LoVo (cell line): ENCODE data around the gene ABAT.
"Not testable (repeated sequence)": the region's sequence is repeated elsewhere in the genome, so short reads cannot be mapped to it uniquely, and the experiment has no call there.

Experiments
- DNase-seq: peaks from one replicate; pipeline ENCODE4 v3.0.0-alpha.2; 2016; ENCODE audit warnings: low spot score

ABAT gene

DNA sequence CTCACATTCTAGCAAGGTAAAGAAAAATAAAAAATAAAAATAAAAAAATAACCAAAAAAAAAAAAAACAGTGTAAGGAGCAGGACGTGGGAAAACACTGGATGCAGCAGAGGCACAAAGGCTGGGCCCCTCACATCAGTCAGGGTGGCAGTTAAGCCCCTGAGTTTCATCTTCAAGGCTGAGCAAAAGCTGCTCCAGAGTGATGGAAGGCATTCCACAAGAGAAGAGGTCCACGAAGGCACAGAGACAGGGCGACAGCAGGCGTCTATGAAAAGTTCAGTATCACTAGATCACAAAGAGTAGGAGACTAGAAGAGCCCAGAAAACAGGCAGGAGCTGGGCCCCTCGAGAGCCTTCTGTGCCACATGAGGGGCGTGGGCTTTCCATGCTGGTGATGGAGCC lies 111.0 kb downstream of the ABAT start:
- DNase-seq, result no peak

GRCh38 chr16:8786316-8786715 lies 111.9 kb downstream of the ABAT start:
- DNase-seq, result not testable (repeated sequence)

DNA sequence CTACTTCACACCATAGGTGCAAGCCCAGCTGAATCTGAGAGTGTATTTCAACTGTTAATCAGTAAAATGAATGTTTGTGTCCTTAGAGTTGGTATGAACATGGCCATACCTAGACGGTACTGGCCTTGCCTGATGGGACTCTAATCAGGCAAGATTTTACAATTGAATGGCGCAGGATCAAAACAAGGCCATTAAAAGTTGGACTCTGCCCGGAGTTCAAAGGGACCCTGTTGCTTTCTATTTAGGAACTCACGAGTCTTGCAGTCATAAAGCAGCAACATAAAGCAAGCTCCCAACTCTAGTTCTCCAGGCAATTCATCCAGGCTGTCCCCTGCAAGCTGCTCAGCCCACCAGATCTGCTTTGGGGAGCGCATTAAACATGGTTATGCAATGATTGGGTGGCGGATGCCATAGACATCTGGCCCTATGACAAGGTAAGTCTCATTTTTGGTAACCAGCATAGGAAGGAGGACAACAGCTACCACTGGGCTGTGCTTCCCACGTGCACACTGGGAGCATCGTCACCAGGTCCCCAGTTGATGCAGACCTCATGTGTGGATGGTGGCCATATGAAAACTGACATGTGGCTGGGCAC lies 114.3 kb downstream of the ABAT start:
- DNase-seq, result peak; percentile 33

DNA sequence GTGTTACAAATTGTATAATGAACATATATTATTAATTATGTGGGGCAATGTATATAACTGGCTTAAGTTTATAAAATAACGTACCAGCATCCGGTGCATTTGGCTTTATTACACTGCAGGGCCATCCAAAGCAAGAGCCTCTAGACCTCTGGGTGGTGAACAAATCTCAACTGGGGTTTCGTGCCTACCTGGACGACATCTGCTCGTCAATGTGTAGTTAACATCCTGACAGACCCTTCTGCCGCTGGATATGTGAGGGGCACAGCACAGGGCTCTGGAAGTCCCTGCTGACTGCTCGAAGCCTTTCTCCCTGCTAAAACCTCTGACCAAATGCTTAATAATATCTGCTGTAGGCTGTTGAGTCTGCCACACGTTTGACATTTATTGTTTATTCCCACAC lies 120.7 kb downstream of the ABAT start:
- no peak for DNase-seq

DNA sequence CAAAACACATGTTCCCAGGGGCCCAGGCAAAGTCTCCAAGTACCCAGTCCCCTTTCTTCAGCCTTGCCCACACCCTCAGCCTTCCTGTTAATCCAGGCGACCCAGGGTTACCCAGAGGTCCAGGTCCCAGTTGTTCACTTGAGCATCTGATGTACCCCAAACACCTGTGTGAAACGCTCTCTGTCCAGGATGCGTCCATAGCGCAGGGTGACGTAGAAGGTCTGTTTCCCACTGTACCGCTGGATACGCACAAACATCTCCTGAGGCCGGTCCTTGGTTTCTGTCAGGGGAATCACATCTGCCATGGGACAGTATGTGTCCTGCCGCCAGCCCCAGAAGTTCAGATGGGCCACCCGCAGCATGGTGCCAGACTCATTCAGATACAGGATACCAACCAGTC lies 121.4 kb downstream of the ABAT start:
- DNase-seq, result no peak

GRCh38 chr16:8796469-8797363 lies 122.3 kb downstream of the ABAT start:
- DNase-seq, result no peak

GRCh38 chr16:8797364-8798173 lies 123.2 kb downstream of the ABAT start, which contains the start of the genes PMM2 and TMEM186:
Gene PMM2 (plus strand): TSS chr16:8797839. CDS start chr16:8797883, 44 bp downstream.
Gene TMEM186 (minus strand): TSS chr16:8797639. CDS start chr16:8797614, 25 bp downstream.
- DNase-seq, result peak; percentile 96

- DNase-seq, result peak; percentile 43
Observed at GRCh38 chr16:8798174-8798527, 123.7 kb downstream of the ABAT start.

DNA sequence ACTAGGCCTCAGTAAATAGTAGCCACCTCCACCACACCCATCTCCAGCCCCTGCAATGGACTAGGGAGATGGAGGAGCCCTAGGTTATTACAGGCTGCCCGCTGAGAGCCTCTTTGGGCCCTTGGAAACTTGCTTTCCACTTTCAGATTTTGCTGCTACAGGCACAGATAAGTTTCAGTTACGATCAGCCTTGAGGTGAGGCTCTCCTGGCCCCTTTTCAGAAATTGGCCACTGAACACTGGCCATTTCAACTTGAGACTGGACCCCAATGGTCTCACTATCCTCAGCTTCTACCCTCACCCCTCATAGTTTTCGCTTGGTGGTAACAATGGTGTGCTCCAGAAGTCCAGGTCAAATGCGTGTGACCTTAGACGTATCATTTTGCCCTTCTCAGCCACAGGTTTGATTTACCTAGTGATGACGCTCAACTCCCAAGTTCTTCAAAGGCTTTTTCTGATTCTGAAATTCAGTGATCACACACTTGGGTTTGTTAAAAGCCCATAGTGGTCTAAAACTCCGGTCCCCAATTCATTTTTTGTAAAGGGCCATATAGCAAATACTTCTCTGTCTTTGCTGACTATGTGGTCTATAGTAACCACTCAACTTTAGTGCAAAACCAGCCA lies 124.2 kb downstream of the ABAT start:
- no peak for DNase-seq

- DNase-seq, result no peak
Observed at GRCh38 chr16:8801701-8802100, 127.3 kb downstream of the ABAT start.

- not testable (repeated sequence) for DNase-seq
Observed at GRCh38 chr16:8803733-8804132, 129.3 kb downstream of the ABAT start.

DNA sequence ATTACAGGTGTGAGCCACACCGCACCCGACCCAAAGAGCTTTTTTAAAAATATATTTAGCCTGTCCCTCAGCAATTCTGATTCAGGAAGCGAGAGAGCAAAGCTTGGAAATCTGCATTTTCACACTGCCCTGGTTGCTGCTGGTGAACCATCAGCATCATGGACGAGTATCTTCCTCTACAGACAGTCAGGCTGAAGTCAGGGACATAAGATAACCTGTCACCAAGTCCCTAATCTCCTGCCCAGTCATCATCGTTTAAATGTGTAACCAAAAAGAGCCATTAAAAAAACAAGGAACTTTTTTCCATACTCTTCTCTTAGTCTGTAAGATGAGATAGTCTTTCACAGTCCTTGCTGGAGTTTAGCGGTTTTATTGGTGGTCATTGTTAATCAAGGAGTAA lies 129.9 kb downstream of the ABAT start:
- no peak for DNase-seq

GRCh38 chr16:8806272-8806983 lies 132.0 kb downstream of the ABAT start:
- no peak for DNase-seq

GRCh38 chr16:8807189-8807588 lies 132.8 kb downstream of the ABAT start:
- DNase-seq, result no peak

- DNase-seq, result no peak
Observed at GRCh38 chr16:8808009-8808408, 133.6 kb downstream of the ABAT start.

DNA sequence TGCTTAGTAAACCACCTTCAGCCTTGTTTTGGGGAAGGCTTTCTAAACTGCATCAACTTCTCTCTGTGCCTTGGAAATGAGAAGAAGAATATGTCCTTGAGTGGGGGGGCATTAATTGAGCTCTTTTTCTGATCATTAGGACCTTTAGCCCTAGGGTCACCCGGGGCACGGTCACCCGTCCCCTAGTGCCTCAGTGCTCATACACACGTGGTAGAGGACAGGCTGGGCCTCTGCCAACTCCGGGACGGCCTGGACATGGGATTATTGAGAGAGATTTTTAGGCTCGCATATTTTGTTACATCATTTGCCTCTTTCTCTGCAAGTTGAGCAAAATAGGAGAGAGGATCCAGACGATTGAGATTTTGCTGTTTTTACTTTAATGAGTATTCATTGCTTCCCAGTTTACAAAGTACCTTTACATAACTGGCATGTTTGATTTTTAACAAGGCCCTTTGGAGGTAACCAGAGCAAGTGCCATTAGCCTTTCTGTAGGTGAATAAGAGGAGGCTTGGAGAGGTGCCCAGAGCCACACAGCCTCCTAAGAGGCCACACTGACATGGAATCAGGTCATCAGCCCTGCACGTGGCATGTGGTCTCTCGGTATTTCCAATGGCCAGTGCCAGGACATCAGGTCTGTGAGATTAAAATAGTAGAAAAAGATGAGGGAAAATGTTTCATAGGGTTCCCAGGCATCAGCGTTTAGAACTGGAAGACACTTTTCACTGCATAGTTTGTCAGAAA lies 134.4 kb downstream of the ABAT start:
- no peak for DNase-seq

DNA sequence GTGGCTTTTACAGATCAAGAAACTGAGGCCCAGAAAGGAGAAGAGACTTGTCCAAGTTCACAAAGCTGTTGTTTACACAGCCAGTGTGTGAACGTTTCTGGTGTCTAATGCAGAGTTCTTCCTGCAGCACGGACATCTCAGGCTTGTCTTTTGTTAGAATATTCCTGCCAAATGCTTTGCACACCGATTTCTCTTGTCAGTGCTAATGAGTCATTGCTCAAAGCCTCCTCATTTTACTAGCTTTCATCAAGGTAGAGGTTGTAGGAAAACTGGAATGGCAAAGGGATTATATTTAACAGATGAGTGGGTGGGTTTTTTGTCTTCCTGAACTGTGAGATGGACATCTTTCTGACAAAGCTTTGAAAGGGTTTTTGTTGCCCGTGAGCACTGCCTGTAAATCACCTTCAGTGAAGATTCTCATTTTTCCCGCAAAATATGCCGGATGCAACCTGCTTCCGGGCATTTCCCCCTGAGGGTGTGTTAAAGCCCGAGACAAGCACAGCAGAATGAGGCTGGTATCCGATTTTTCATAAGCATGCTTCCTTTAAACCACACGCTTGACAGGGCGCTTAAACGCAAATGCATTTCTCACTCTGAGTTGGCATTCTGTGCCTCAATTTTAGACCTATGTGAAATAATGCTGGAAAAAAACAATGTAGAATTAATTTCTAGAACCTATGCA lies 137.9 kb downstream of the ABAT start:
- DNase-seq, result no peak

- DNase-seq, result no peak
Observed at GRCh38 chr16:8814095-8814806, 139.8 kb downstream of the ABAT start.

GRCh38 chr16:8816967-8817655 lies 142.7 kb downstream of the ABAT start:
- no peak for DNase-seq
